Activated CD8-positive, alpha-beta memory T cell treated with anti-CD3 and anti-CD28 coated beads for 4 hours (primary cell): ENCODE measurements around the gene CDK5RAP2.

Experiments used
- DNase-seq, 2 donors: peaks; one replicate each; pipeline ENCODE4 v3.0.0-alpha.2; 2020; ENCODE audit warnings: low read depth in 2 of 2

CDK5RAP2 gene

GRCh38 chr9:120398286-120398685 lies 181.7 kb downstream of the CDK5RAP2 start:
- DNase-seq, result no peak

DNA sequence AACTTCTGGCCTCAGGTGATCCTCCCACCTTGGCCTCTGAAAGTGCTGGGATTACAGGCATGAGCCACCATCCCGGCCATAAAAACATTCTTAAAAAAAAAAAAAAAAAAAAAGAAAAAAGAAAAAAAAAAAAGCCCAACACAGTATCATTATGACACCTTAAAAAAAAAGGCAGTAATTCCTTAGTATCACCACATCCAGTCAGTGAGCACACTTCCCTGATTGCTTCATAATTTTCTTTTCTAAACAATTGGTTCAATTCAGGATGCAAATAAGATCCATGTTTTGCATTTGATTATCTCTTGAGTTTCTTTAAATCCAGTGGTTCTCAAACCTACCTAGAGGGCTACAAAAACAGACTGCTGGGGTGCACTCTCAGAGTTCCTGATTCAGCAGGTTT lies 182.5 kb downstream of the CDK5RAP2 start:
- no peak for DNase-seq

GRCh38 chr9:120396931-120397330 lies 183.0 kb downstream of the CDK5RAP2 start:
- DNase-seq, result no peak

GRCh38 chr9:120396418-120396817 lies 183.5 kb downstream of the CDK5RAP2 start:
- no peak for DNase-seq

DNA sequence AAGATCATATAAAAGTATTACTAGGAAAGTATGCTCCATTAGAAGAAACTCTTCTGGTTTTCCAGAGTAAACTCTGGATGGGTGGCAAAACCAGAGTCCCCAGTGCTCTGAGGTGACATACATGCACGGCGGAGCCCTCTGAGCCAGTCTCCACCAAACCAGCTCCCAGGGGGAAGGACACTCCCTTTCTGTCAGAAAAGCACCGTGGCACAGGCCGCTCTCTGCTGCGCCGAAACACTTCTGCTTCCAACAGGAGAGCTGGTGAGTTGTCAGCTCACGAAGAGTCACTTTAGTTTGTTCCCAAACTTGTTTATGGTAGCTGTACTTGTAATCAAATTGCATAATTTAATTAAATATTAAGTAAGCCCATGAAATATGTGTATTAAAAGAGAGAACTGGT lies 184.6 kb downstream of the CDK5RAP2 start:
- no peak for DNase-seq

DNA sequence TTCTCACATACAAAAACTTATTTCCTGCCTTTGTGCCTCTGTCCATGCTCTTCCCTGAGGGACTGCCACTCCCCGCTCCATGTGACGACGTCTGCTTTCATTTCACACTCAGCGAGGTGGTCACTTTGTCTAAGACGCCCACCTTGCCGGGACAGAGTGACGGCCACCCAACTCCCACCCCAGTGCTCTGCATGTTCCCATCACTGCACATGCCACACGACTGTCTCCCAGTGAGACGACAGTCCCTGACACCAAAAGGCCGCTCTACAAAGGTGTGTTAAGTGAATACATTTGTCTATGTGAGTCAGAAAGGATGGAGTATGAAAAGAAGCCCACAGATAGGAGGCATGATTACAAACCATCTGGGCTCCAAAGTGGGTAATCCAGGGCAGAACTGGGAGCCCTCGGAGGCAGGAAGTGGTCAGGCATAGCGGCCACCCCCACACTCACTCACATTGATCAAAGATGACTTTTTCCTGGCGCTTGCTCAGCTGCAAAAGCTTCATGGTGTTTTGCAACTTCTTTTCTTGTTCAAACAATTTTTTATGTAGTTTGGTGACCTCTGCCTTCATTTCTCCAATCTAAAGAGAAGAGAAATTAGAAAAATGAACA lies 185.8 kb downstream of the CDK5RAP2 start:
- no peak for DNase-seq

GRCh38 chr9:120393386-120394057 lies 186.4 kb downstream of the CDK5RAP2 start:
- no peak for DNase-seq

DNA sequence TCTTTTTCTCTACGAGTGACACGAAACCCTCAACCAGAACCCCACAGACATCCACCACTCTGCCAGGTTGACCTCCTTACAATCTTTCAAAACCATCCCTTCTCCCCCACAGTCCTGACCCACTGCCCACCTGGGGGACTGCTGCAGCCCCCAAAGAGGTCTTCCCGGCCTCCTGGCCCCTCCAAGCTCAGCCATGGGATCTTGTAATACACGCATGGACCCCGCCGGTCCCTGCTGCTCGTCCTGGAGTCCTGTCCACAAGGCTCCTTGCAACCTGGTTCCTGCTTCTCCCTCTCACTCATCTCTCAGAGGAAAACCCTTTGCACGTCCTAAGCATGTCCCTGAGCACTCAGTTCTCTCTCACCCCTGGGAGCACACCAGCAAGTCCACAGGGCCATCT lies 187.3 kb downstream of the CDK5RAP2 start:
- no peak for DNase-seq

DNA sequence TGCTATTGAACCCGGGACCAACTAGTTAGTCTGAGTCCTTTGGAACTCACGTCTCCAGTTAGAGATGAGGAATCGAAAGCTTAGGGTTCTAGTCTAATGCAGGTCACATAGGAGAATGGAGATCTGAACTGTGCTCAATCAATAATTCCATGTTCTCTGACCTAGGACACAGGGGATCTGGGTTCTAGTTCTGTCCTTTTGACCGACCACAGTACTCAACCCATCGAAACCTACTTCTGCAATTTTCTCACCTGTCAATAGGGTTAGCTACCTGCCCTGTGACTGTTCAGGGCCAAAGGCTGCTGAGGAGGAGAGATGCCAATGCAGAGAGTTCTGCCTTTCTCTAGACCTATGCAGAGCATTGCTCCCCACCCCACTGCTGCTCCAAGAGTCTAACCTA lies 187.7 kb downstream of the CDK5RAP2 start:
- DNase-seq, result no peak

GRCh38 chr9:120391691-120392090 lies 188.3 kb downstream of the CDK5RAP2 start:
- no peak for DNase-seq

- DNase-seq, result no peak
These were observed 189.3 kb downstream of the CDK5RAP2 start for GRCh38 chr9:120390637-120391190.

DNA sequence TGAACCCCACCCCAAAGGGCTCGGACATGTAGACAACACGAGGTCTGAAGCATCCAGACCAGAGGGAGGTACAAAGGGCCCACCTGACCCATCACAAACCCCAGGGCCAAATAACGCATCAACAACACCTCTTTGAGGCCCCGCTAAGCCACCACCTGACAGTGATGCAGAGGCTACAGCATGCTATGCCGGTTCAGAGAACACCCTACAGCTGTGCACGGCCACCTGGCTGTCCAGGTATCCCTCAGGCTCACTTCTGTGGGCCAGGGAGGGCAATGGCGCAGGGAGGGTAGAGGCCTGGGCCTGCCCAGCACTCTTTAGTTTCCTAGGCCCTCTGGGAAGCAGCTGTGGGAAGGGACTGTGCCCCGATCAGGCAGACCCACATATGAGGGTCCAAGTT lies 190.1 kb downstream of the CDK5RAP2 start:
- no peak for DNase-seq

DNA sequence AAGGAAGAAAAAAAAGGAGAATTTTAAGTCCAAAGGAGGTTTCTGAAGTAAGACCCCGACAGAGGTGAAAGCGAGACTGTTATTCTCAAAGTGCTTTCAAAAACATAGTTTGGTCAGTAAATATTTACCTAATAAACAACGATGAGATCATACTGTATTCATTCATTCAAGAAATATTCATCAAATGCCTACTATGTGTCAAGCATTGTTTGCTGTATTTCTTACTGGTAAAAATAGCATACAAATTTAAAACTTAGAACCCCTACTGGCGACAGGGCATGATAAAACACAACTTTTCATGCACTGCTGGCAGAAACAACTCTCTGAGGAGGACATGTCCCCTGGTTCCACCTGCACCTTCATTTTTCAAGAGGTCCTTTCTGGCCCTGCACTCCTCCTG lies 190.7 kb downstream of the CDK5RAP2 start:
- no peak for DNase-seq

DNA sequence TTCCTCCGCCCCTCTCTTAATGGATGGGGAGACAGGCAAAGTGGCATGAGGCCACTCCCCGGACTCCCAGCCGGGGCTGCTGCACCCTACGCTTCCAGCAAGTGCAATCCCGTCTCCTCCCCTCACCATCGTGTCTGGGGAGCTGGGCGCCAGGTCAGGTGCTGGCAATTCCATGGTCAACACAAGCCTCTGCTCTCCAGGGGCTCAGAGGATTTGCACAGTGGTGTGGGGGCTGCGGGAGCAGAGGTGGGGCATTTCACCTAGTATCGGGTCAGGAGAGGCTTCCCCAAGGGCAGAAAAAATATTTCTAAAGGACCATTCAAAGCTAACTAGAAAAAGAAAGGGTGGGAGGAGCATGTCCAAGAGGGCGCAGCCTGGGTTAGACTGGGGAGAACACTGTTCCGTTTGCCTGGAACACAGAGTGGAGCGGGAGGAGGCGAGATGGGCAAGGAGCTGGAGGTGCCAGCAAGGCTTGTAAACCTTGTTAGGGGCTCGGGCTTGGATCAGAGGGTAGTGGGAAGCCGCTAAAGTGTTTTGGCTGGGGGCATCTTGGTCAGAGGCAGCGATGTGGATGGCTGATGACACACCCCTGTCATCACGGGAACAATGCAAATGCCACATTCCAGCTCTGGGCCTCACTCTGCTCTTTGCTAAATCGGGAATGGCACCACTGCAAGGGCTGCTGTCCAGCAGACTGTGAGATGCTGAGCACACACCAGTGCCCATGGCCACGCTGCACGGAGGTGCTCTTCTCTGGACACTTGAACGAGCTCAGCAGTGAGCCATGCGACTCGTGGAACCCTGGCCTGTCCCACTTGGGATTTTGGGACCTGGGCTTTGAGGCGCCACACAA lies 191.7 kb downstream of the CDK5RAP2 start:
- DNase-seq, result no peak

GRCh38 chr9:120387257-120388002 lies 192.5 kb downstream of the CDK5RAP2 start:
- DNase-seq, result no peak

GRCh38 chr9:120386390-120387131 lies 193.4 kb downstream of the CDK5RAP2 start:
- DNase-seq, result no peak

GRCh38 chr9:120385606-120386389 lies 194.2 kb downstream of the CDK5RAP2 start:
- DNase-seq, result no peak

- DNase-seq, result no peak
These were observed 195.1 kb downstream of the CDK5RAP2 start for GRCh38 chr9:120384925-120385272.

DNA sequence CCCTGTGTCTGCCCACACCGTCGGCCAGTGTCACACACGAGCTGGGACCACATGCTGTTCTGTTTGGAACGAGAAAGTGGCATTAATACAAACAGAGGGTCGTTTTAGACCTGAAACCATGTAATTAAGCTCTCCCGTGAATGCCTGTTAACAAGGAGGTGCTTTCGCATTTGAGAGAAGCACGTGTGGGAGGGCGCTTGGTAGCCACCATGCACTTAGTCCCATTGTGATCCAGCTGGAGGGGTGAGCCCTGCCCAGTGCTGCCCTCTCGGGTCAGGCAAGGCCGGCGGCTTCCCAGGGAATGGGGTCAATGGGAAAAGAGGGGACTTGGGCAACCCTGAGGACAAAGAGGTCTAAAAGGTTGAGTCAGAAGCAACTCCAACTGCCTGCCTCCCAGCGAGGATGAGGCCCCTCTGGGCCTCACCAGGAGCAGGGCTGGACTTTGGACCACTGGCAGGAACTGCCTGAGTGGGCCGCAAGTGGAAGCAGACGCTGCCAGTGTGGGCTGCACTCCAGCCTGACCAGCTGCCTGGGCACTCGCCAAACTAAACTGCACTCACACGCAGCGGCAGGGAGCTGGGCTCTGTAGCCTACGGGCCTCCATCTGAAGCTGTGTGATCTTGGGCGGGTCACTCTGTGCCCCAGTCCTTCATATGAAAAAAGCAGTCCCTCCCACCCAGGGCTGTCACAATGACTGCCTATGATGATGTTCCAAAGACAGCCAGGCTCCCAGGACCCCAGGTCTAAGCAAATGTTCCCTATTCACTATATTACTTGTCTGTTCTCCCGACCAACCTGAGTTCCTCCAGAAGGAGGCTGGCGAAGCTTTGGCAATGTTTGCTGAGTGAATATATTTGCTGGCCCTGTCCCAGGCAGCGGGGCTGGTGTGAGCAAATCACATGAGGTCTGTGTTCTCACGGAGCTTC lies 195.7 kb downstream of the CDK5RAP2 start:
- DNase-seq, result no peak
